ENCODE measurements around the gene HACE1.
"Not testable (repeated sequence)": the region's sequence is repeated elsewhere in the genome, so short reads cannot be mapped to it uniquely, and the experiment has no call there.

Gene HACE1, protein sequence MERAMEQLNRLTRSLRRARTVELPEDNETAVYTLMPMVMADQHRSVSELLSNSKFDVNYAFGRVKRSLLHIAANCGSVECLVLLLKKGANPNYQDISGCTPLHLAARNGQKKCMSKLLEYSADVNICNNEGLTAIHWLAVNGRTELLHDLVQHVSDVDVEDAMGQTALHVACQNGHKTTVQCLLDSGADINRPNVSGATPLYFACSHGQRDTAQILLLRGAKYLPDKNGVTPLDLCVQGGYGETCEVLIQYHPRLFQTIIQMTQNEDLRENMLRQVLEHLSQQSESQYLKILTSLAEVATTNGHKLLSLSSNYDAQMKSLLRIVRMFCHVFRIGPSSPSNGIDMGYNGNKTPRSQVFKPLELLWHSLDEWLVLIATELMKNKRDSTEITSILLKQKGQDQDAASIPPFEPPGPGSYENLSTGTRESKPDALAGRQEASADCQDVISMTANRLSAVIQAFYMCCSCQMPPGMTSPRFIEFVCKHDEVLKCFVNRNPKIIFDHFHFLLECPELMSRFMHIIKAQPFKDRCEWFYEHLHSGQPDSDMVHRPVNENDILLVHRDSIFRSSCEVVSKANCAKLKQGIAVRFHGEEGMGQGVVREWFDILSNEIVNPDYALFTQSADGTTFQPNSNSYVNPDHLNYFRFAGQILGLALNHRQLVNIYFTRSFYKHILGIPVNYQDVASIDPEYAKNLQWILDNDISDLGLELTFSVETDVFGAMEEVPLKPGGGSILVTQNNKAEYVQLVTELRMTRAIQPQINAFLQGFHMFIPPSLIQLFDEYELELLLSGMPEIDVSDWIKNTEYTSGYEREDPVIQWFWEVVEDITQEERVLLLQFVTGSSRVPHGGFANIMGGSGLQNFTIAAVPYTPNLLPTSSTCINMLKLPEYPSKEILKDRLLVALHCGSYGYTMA

DNA sequence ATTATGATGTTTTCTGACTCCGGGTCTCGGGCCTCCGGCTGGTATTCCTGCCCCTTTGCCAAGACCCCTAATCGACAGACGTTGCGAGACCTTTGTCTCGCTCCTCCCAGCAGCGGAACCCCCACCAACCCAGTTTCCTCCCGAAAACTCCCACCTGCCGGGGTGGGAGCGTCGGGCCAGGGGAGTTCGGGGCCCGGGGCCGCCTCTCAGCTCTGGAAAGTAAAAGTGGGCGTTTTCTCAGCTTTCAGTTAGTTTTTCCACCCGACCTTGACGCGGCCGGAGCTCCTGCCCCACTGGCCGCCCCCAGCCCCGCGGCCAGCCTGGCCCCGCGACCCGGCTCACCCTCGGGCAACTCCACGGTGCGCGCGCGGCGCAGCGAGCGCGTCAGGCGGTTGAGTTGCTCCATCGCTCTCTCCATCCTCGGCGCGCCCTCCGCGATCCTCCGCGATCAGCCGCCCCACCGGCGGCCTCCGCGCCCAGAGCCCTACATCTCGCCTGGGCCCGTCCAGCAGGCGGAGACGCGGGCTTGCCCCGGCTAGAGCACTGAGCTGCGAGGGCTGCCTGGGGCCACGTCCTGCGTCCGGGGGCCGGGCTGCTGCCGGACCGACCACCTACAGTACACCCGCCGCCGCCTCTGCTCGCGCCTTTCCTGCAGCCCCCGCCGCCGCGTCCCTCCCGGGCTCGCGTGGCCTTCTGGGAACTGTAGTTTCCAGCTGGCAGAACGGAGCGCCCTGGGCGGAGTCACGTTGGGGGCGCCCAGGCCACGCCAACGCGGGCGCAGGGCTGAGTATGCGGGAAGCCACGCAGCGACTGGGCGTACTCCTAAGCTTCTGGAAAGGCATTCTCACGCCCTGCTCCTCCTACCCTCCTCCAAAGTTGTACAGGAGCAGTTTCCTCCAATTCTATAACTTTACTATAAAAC, at the start of gene HACE1:
Gene HACE1, minus strand, starts transcription at position 695 of the 922 bp plus-strand sequence. Its CDS starts 277 bp downstream, at position 418.
- TF ChIP-seq, protein P1, sequence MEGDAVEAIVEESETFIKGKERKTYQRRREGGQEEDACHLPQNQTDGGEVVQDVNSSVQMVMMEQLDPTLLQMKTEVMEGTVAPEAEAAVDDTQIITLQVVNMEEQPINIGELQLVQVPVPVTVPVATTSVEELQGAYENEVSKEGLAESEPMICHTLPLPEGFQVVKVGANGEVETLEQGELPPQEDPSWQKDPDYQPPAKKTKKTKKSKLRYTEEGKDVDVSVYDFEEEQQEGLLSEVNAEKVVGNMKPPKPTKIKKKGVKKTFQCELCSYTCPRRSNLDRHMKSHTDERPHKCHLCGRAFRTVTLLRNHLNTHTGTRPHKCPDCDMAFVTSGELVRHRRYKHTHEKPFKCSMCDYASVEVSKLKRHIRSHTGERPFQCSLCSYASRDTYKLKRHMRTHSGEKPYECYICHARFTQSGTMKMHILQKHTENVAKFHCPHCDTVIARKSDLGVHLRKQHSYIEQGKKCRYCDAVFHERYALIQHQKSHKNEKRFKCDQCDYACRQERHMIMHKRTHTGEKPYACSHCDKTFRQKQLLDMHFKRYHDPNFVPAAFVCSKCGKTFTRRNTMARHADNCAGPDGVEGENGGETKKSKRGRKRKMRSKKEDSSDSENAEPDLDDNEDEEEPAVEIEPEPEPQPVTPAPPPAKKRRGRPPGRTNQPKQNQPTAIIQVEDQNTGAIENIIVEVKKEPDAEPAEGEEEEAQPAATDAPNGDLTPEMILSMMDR (IDR thresholded peaks at IDR 0.05), result peak; percentile 23
- TF ChIP-seq ZFX (IDR thresholded peaks at IDR 0.05; ENCODE audit: borderline replicate concordance), result no peak
- H3K27ac ChIP-seq, result peak within 1 kb of the TSS; percentile 64

DNA sequence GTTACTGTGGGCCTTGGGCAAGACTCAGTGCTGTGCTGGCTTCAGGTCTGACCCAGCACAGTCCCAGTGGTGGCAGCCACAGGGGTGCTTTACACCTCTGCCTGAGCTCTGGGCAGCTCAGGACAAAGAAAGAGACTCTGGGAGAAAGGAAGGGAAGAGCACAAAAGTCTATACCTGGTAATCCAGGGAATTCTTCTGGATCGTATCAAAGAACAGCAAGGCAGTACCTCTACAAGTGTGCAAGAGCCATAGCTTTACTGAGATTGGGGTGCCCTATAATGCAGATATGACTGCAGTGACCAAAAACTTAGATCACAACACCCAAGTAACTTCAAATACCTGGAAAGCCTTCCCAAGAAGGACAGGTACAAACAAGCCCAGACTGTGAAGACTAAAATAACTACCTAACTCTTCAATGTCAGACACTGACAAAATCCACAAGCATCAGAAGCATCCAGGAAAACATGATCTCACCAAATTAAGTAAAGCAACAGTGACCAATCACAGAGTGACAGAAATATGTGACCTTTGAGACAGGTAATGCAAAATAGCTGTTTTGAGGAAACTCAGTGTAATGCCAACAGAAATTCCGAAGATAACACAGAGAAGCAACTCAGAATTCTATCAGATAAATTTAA, 49.3 kb upstream of the HACE1 start:
- no peak for TF ChIP-seq ZFX (IDR thresholded peaks at IDR 0.05; ENCODE audit: borderline replicate concordance)
- TF ChIP-seq, protein P1 (IDR thresholded peaks at IDR 0.05), result no peak
- no peak overlapping the region for H3K27ac ChIP-seq

DNA sequence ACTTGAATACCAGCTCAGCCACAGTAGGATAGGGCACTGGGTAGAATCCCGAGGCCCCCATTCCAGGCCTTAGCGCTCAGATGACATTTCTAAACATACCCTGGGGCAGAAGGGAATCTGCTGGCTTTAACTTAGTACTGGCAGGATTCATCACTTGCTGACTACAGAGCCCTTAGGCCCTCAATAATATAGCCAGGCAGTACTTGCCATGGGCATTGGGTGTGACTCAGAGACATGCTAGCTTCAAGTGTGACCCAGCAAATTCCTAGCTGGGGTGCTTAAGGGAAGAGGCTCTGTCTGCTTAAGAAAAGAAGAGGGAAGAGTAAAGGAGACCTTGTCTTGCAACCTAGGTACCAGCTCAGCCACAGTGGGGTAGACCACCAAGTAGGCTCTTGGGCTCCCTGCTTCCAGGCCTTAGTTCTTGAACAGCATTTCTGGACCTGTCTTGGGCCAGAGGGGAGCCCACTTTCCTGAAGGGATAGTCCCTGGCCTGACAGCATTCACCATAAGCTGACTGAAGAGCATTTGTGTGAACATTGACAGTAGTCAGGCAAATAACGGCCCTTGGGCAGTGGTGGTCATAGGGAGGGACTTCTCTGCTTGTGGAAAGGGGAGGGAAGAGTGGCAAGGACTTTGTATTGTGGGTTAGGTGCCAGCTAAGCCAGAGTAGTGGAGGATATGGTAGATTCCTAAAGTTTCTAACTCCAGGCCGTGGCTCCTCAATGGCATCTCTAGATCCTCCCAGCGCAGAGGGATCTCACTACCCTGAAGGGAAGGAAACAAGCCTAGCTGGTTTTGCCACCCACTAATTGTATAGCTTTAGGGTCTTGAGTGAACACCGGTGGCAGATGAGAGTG, 48.5 kb upstream of the HACE1 start:
- no peak for TF ChIP-seq ZFX (IDR thresholded peaks at IDR 0.05; ENCODE audit: borderline replicate concordance)
- TF ChIP-seq, protein P1 (IDR thresholded peaks at IDR 0.05), result no peak
- no peak overlapping the region for H3K27ac ChIP-seq

DNA sequence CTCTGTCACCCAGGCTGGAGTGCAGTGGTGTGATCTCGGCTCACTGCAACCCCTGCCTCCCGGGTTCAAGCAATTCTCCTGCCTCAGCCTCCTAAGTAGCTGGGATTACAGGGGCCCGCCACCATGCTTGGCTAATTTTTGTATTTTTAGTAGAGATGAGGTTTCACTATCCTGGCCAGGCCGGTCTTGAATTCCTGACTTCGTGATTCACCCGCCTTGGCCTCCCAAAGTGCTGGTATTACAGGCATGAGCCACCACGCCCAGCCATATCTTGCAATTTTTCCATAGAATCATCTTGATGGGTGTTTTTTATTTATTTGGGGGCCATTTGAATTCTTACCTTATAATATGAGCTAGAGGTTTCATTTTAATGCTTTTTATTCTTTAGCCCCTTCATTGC, 39.2 kb upstream of the HACE1 start:
- not testable (repeated sequence) for H3K27ac ChIP-seq

DNA sequence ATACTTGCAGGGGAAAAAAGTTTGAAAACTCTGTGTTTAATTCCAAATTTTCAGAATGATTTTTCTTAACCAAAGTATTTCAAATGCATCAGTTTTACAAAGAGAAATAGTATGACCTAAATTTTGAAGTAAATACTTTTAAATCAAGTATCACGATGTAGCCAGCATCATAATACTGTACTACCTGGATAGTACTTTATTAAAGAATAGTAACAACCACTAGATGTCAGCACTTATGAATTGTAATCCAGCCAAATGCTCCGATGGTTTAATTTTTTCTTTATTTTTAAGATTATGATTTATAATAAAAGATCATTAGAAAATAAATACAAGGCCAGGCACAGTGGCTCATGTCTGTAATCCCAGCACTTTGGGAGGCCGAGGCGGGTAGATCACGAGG, 37.2 kb upstream of the HACE1 start:
- H3K27ac ChIP-seq, result no peak overlapping the region

DNA sequence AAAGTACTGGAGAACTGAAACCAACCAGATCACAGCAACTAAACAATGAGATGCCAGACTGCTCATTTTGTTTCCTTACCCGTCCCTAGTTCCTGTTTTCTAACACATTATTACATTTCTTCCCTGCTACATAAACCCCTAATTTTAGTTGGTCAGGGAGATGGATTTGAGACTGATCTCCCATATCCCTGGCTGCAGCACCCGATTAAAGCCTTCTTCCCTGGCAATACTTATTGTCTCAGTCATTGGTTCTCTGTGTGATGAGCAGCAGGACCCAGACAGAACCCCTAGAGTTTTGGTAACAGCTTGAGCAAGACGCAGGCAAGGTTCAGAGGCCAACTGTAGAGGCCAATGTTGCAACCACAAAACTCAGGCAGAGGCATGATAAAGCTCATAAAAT, 28.3 kb upstream of the HACE1 start:
- no peak for TF ChIP-seq ZFX (IDR thresholded peaks at IDR 0.05; ENCODE audit: borderline replicate concordance)
- TF ChIP-seq, protein P1 (IDR thresholded peaks at IDR 0.05), result no peak
- no peak overlapping the region for H3K27ac ChIP-seq

More for the DNA sequence above, 37.2 kb upstream of the HACE1 start:
- TF ChIP-seq, protein P1 (IDR thresholded peaks at IDR 0.05), result peak; percentile 77
- TF ChIP-seq ZFX (IDR thresholded peaks at IDR 0.05; ENCODE audit: borderline replicate concordance), result no peak

All from 22Rv1 (cell line).